ENCODE measurements around the gene INSR. TPM values are rescaled to one million over a fixed set of nuclear protein-coding genes. Genes with fewer than 3 reads are reported as not detected.

Gene INSR
- total RNA-seq, 1 donor from 2014 or later: 7.9 TPM

DNA sequence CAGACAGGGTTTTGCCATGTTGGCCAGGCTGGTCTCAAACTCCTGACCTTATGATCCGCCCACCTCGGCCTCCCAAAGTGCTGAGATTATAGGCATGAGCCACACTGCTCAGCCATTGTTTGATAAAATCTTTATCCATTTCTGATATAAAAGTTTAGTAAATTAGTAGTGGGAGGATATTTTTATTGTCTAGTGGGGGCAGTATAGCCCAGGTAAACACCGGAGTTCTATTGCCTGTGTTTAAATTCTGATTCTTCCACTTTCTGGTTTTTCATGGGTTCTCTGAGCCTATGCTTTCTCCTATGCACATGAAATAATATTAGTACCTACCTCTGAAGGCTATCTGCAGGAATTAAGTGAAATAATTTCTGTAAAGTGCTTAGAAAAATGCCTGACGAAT is 34.4 kb upstream of the INSR start:
- no peak for FAIRE-seq
- DNase-seq (ENCODE audit: low read depth): no peak
- no peak overlapping the region for H3K27ac Mint-ChIP-seq (ENCODE audit: unreplicated experiment)
- peaks cover 4% of the 10 kb centered on the region for H3K27me3 Mint-ChIP-seq (ENCODE audit: low read depth, unreplicated experiment)
- no peak overlapping the region for H3K4me3 ChIP-seq (ENCODE audit: insufficient read depth, low read depth, low read length)
- no peaks in the 10 kb centered on the region for H3K36me3 Mint-ChIP-seq (ENCODE audit: low read depth, unreplicated experiment)
- H3K79me2 ChIP-seq (ENCODE audit: insufficient read depth, low read length): no peaks in the 10 kb centered on the region
- no peak overlapping the region for H3K4me2 ChIP-seq (ENCODE audit: low read length)
- H3K9me3 ChIP-seq (ENCODE audit: insufficient read depth, low read depth, low read length): peaks cover 3% of the 10 kb centered on the region
- H3K27me3 ChIP-seq (ENCODE audit: insufficient read depth, low read length): no peaks in the 10 kb centered on the region
- peaks cover 8% of the 10 kb centered on the region for H3K9me3 Mint-ChIP-seq (ENCODE audit: unreplicated experiment)
- no peaks in the 10 kb centered on the region for H3K36me3 ChIP-seq (ENCODE audit: insufficient read depth, low read length)
- H3K4me1 ChIP-seq (ENCODE audit: insufficient read depth, low read length): no peaks in the 10 kb centered on the region
- H2AFZ ChIP-seq (ENCODE audit: low read depth, low read length): no peak overlapping the region
- no peaks in the 10 kb centered on the region for H4K20me1 ChIP-seq (ENCODE audit: insufficient read depth, low read length)
- TF ChIP-seq EZH2 (IDR thresholded peaks at IDR 0.05; ENCODE audit: insufficient read depth, low read length) (no peak), CTCF (IDR thresholded peaks at IDR 0.05; ENCODE audit: insufficient read depth, low read depth, low read length) (no peak)
- no peak overlapping the region for H3K9ac ChIP-seq (ENCODE audit: low read length)
- peaks cover 4% of the 10 kb centered on the region for H3K4me1 Mint-ChIP-seq (ENCODE audit: low read depth, unreplicated experiment)
- H3K4me3 Mint-ChIP-seq (ENCODE audit: unreplicated experiment): no peak overlapping the region
- no peak overlapping the region for H3K27ac ChIP-seq (ENCODE audit: low read depth, low read length)

- Mint-ChIP-seq H3K36me3 (ENCODE audit: low read depth, unreplicated experiment) (no peaks in the 10 kb centered on the region), H3K27ac (ENCODE audit: unreplicated experiment) (no peak overlapping the region), H3K9me3 (ENCODE audit: unreplicated experiment) (peaks cover 8% of the 10 kb centered on the region), H3K4me1 (ENCODE audit: low read depth, unreplicated experiment) (no peaks in the 10 kb centered on the region), H3K27me3 (ENCODE audit: low read depth, unreplicated experiment) (peaks cover 4% of the 10 kb centered on the region), H3K4me3 (ENCODE audit: unreplicated experiment) (no peak overlapping the region)
- H3K36me3 ChIP-seq (ENCODE audit: insufficient read depth, low read length): no peaks in the 10 kb centered on the region
- peaks cover 3% of the 10 kb centered on the region for H3K9me3 ChIP-seq (ENCODE audit: insufficient read depth, low read depth, low read length)
- H4K20me1 ChIP-seq (ENCODE audit: insufficient read depth, low read length): no peaks in the 10 kb centered on the region
- DNase-seq (ENCODE audit: low read depth): no peak
- no peaks in the 10 kb centered on the region for H3K27me3 ChIP-seq (ENCODE audit: insufficient read depth, low read length)
- TF ChIP-seq EZH2 (IDR thresholded peaks at IDR 0.05; ENCODE audit: insufficient read depth, low read length) (no peak), CTCF (IDR thresholded peaks at IDR 0.05; ENCODE audit: insufficient read depth, low read depth, low read length) (no peak)
- H3K4me1 ChIP-seq (ENCODE audit: insufficient read depth, low read length): no peaks in the 10 kb centered on the region
- FAIRE-seq: no peak
- H3K79me2 ChIP-seq (ENCODE audit: insufficient read depth, low read length): no peaks in the 10 kb centered on the region
- H2AFZ ChIP-seq (ENCODE audit: low read depth, low read length): no peak overlapping the region
- no peak overlapping the region for H3K9ac ChIP-seq (ENCODE audit: low read length)
- H3K4me2 ChIP-seq (ENCODE audit: low read length): no peak overlapping the region
- H3K4me3 ChIP-seq (ENCODE audit: insufficient read depth, low read depth, low read length): no peak overlapping the region
- H3K27ac ChIP-seq (ENCODE audit: low read depth, low read length): no peak overlapping the region
These were observed 33.6 kb upstream of the INSR start for GRCh38 chr19:7327802-7328201.

GRCh38 chr19:7326105-7326877 is 32.1 kb upstream of the INSR start:
- H3K4me3 ChIP-seq (ENCODE audit: insufficient read depth, low read depth, low read length): no peak overlapping the region
- H3K4me1 ChIP-seq (ENCODE audit: insufficient read depth, low read length): no peaks in the 10 kb centered on the region
- H3K79me2 ChIP-seq (ENCODE audit: insufficient read depth, low read length): no peaks in the 10 kb centered on the region
- no peaks in the 10 kb centered on the region for H4K20me1 ChIP-seq (ENCODE audit: insufficient read depth, low read length)
- Mint-ChIP-seq H3K4me1 (ENCODE audit: low read depth, unreplicated experiment) (no peaks in the 10 kb centered on the region), H3K36me3 (ENCODE audit: low read depth, unreplicated experiment) (no peaks in the 10 kb centered on the region), H3K27me3 (ENCODE audit: low read depth, unreplicated experiment) (peaks cover 4% of the 10 kb centered on the region), H3K9me3 (ENCODE audit: unreplicated experiment) (peaks cover 8% of the 10 kb centered on the region), H3K27ac (ENCODE audit: unreplicated experiment) (no peak overlapping the region), H3K4me3 (ENCODE audit: unreplicated experiment) (no peak overlapping the region)
- no peaks in the 10 kb centered on the region for H3K27me3 ChIP-seq (ENCODE audit: insufficient read depth, low read length)
- no peak for DNase-seq (ENCODE audit: low read depth)
- TF ChIP-seq EZH2 (IDR thresholded peaks at IDR 0.05; ENCODE audit: insufficient read depth, low read length): no peak
- peak; percentile 12 for TF ChIP-seq CTCF (IDR thresholded peaks at IDR 0.05; ENCODE audit: insufficient read depth, low read depth, low read length)
- H3K27ac ChIP-seq (ENCODE audit: low read depth, low read length): no peak overlapping the region
- H3K9ac ChIP-seq (ENCODE audit: low read length): no peak overlapping the region
- H3K9me3 ChIP-seq (ENCODE audit: insufficient read depth, low read depth, low read length): peaks cover 3% of the 10 kb centered on the region
- H3K4me2 ChIP-seq (ENCODE audit: low read length): no peak overlapping the region
- no peak for FAIRE-seq
- H2AFZ ChIP-seq (ENCODE audit: low read depth, low read length): no peak overlapping the region
- no peaks in the 10 kb centered on the region for H3K36me3 ChIP-seq (ENCODE audit: insufficient read depth, low read length)

All from astrocyte (in vitro differentiated cells and primary cell).